Keratinocyte (primary cell): ENCODE data around the gene EIF2B2. TPM values are rescaled to one million over a fixed set of nuclear protein-coding genes. Genes with fewer than 3 reads are reported as not detected.
A peak's percentile ranks its signal among the peaks of the same experiment; 100 is the strongest.

Experiments used
- DNase-seq: peaks from one replicate; pipeline ENCODE4 v3.0.0-alpha.2; 2011; ENCODE audit warnings: low read depth, missing footprints, low spot score
- FAIRE-seq: peaks from 2 replicates; lab custom pipeline; 2011; peaks lifted over from hg19 to GRCh38; lab: Jason Lieb, UNC
- H2AFZ ChIP-seq: 2 replicates; pipeline ENCODE4 v1.6.0; 2012; ENCODE audit warnings: low read length, control low read depth, inconsistent platforms; ENCODE audit not compliant: control insufficient read depth
- H3K27ac ChIP-seq: 2 replicates; pipeline ENCODE4 v1.5.1; 2011; ENCODE audit warnings: low read length; ENCODE audit not compliant: control insufficient read depth, insufficient read depth
- H3K27me3 ChIP-seq: 3 replicates; pipeline ENCODE4 v1.6.0; 2011; ENCODE audit warnings: low read length; ENCODE audit not compliant: control insufficient read depth, insufficient read depth; ENCODE audit errors: extremely low read depth
- H3K36me3 ChIP-seq, 2 experiments: 2 replicates in 1 of 2; 3 replicates in 1 of 2; pipeline ENCODE4 v1.5.1; 2011; ENCODE audit warnings: low read length in 2 of 2, mild to moderate bottlenecking in 1 of 2; ENCODE audit not compliant: control insufficient read depth in 2 of 2, insufficient read depth in 2 of 2; ENCODE audit errors: extremely low read depth in 1 of 2
- H3K4me1 ChIP-seq: 3 replicates; pipeline ENCODE4 v1.5.1; 2011; ENCODE audit warnings: low read length; ENCODE audit not compliant: control insufficient read depth, insufficient read depth; ENCODE audit errors: extremely low read depth
- H3K4me2 ChIP-seq: 3 replicates; pipeline ENCODE4 v1.6.0; 2011; ENCODE audit warnings: low read depth, low read length; ENCODE audit not compliant: control insufficient read depth, insufficient read depth; ENCODE audit errors: extremely low read depth
- H3K4me3 ChIP-seq, 3 experiments: fragments of 200-600 bp in 1 of 3; sonication (generic) in 1 of 3; 2 replicates in 2 of 3; 3 replicates in 1 of 3; pipeline ENCODE4 v1.5.1; 2011 to 2016; ENCODE audit warnings: low read length in 3 of 3, mild to moderate bottlenecking in 3 of 3, control low read depth in 2 of 3, inconsistent platforms in 1 of 3, low read depth in 1 of 3, mixed read lengths in 1 of 3, mixed run types in 1 of 3, moderate library complexity in 1 of 3; ENCODE audit not compliant: control insufficient read depth in 2 of 3, insufficient read depth in 2 of 3; ENCODE audit errors: extremely low read depth in 1 of 3
- H3K79me2 ChIP-seq: 2 replicates; pipeline ENCODE4 v1.6.0; 2012; ENCODE audit warnings: low read length; ENCODE audit not compliant: control insufficient read depth, insufficient read depth
- H3K9ac ChIP-seq: 3 replicates; pipeline ENCODE4 v1.6.0; 2011; ENCODE audit warnings: low read length; ENCODE audit not compliant: control insufficient read depth, insufficient read depth; ENCODE audit errors: extremely low read depth
- H3K9me1 ChIP-seq: 3 replicates; pipeline ENCODE4 v1.6.0; 2011; ENCODE audit warnings: low read length; ENCODE audit not compliant: control insufficient read depth, insufficient read depth; ENCODE audit errors: extremely low read depth
- H3K9me3 ChIP-seq: 2 replicates; pipeline ENCODE4 v1.5.1; 2012; ENCODE audit warnings: low read depth, low read length; ENCODE audit not compliant: control insufficient read depth
- H4K20me1 ChIP-seq: 3 replicates; pipeline ENCODE4 v1.6.0; 2011; ENCODE audit warnings: low read length; ENCODE audit not compliant: control insufficient read depth, insufficient read depth; ENCODE audit errors: extremely low read depth
- CTCF ChIP-seq, 3 experiments: IDR thresholded peaks in 1 of 3; conservative IDR thresholded peaks in 1 of 3; optimal IDR thresholded peaks in 1 of 3; 2 replicates in 2 of 3; 3 replicates in 1 of 3; pipeline versions ENCODE3 to v1.5.1; 2011; ENCODE audit warnings: low read length in 3 of 3, mild to moderate bottlenecking in 3 of 3, moderate library complexity in 2 of 3, control low read depth in 1 of 3, inconsistent platforms in 1 of 3; ENCODE audit not compliant: insufficient read depth in 2 of 3; ENCODE audit errors: extremely low read depth in 1 of 3
- EZH2 ChIP-seq: IDR thresholded peaks from one replicate; pipeline ENCODE4 v1.6.1; 2012; ENCODE audit warnings: inconsistent platforms, mild to moderate bottlenecking, low read length, moderate library complexity
- dilution Hi-C: fragments of 300-500 bp; cut with MboI; formaldehyde crosslinking; loops from one replicate; pipeline ENCODE4 v1.7.0; 2020; ENCODE audit warnings: low sequenced_read_pairs; ENCODE audit not compliant: extremely low pct_ligation_motif_present
- polyA plus RNA-seq, 5 experiments: library from polyadenylated mRNA; depleted of rRNA in 3 of 5; stranded (reverse) in 3 of 5; stranded (forward) in 1 of 5; unstranded in 1 of 5; fragments of >200 nt; gene quantifications; 1 replicate in 1 of 5; 2 replicates in 3 of 5; 3 replicates in 1 of 5; pipeline versions ENCODE4 v1.2.1 to v1.2.3, GENCODE V29; 2011 to 2012; ENCODE audit warnings: missing spikeins in 2 of 5, low read depth in 1 of 5, low replicate concordance in 1 of 5

Gene EIF2B2
- polyA plus RNA-seq, 1 donor (not counting 4 experiments of a cell fraction or from before 2014, with no cell fraction given) = 113 TPM

DNA sequence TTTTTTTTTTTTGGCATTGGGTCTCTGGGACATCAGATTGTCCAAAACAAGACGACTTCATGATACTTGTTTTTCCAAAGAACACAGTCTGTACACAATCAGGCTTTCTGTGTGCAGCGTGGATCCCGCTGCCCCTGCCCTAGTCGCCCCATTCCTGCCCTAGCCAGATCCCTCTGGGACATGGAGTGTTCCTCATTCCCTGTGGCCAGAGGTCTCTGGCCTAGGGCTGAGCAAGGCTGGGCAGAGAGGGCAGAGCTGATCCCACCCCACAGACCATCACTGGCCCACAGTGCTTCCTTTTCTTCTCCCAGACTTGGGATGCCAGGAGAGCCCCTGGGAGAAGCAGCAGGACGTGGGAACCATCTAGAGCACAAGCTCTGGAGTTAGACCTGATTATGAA, 20.9 kb upstream of the EIF2B2 start:
- Histone ChIP-seq H3K4me2 (no peak overlapping the region), H4K20me1 (no peaks in the 10 kb centered on the region), H3K36me3 (no peaks in the 10 kb centered on the region), H3K27ac (no peak overlapping the region), H3K4me3 (no peak overlapping the region), H3K9me1 (no peaks in the 10 kb centered on the region), H3K79me2 (no peaks in the 10 kb centered on the region), H2AFZ (no peak overlapping the region), H3K27me3 (no peaks in the 10 kb centered on the region), H3K9ac (no peak overlapping the region), H3K4me1 (peaks cover 29% of the 10 kb centered on the region), H3K9me3 (no peaks in the 10 kb centered on the region)
- TF ChIP-seq CTCF (optimal IDR thresholded peaks at IDR 0.05 in 1 of 3, IDR thresholded peaks at IDR 0.05 in 1 of 3, conservative IDR thresholded peaks at IDR 0.05 in 1 of 3; ENCODE audit: extremely low read depth in 1 of 3, insufficient read depth in 2 of 3, low read length in 3 of 3) (no peak), EZH2 (no peak)
- dilution Hi-C loops = no loop called here
- FAIRE-seq = no peak
- no peak for DNase-seq

- FAIRE-seq (no peak), DNase-seq (no peak)
- no peak for TF ChIP-seq EZH2
- Histone ChIP-seq H4K20me1 (no peaks in the 10 kb centered on the region), H3K9ac (no peak overlapping the region), H3K27ac (peak overlapping the region; percentile 32), H3K79me2 (no peaks in the 10 kb centered on the region), H3K4me1 (peaks cover 33% of the 10 kb centered on the region), H3K27me3 (no peaks in the 10 kb centered on the region), H2AFZ (no peak overlapping the region), H3K4me3 (no peak overlapping the region), H3K36me3 (no peaks in the 10 kb centered on the region), H3K9me3 (no peaks in the 10 kb centered on the region), H3K9me1 (no peaks in the 10 kb centered on the region), H3K4me2 (no peak overlapping the region)
- dilution Hi-C loops = no loop called here
Observed at GRCh38 chr14:74982661-74983060, 20.1 kb upstream of the EIF2B2 start.

GRCh38 chr14:74983343-74983742, 19.4 kb upstream of the EIF2B2 start:
- H3K4me1 ChIP-seq = peaks cover 39% of the 10 kb centered on the region
- H3K9ac ChIP-seq = no peak overlapping the region
- peak overlapping the region; percentile 32 for H3K27ac ChIP-seq
- TF ChIP-seq CTCF (optimal IDR thresholded peaks at IDR 0.05 in 1 of 3, IDR thresholded peaks at IDR 0.05 in 1 of 3, conservative IDR thresholded peaks at IDR 0.05 in 1 of 3; ENCODE audit: extremely low read depth in 1 of 3, insufficient read depth in 2 of 3, low read length in 3 of 3) (no peak), EZH2 (no peak)
- FAIRE-seq = no peak
- no peaks in the 10 kb centered on the region for H3K9me3 ChIP-seq
- no peaks in the 10 kb centered on the region for H3K27me3 ChIP-seq
- no peaks in the 10 kb centered on the region for H3K79me2 ChIP-seq
- no peaks in the 10 kb centered on the region for H3K36me3 ChIP-seq
- dilution Hi-C loops = no loop called here
- no peaks in the 10 kb centered on the region for H4K20me1 ChIP-seq
- H3K9me1 ChIP-seq = no peaks in the 10 kb centered on the region
- H2AFZ ChIP-seq = no peak overlapping the region
- H3K4me2 ChIP-seq = no peak overlapping the region
- H3K4me3 ChIP-seq = no peak overlapping the region
- DNase-seq = no peak
